Left ventricle myocardium superior (tissue), 1 donor: Measurements from ENCODE around the gene DNMT3L. TPM values are rescaled to one million over a fixed set of nuclear protein-coding genes. Genes with fewer than 3 reads are reported as not detected.
"Not testable (repeated sequence)": the region's sequence is repeated elsewhere in the genome, so short reads cannot be mapped to it uniquely, and the experiment has no call there.

Source experiments
- ATAC-seq: fragments of 200-7000 bp; cut with Tn5 transposase; one replicate; pipeline ENCODE4 v1.9.1; 2020; ENCODE audit warnings: mild to moderate bottlenecking, moderate library complexity
- DNase-seq: peaks from one replicate; pipeline ENCODE4 v3.0.0-alpha.2; 2020
- intact Hi-C: fragments of 100-400 bp; cut with micrococcal nuclease; formaldehyde crosslinking; loops from one replicate; pipeline ENCODE4 v1.11.0; 2022
- long read RNA-seq: library from polyadenylated mRNA; unstranded; transcript quantifications from one replicate; pipeline ENCODE4 v2.0.0, GENCODE V29; 2021
- total RNA-seq: library from RNA; stranded (reverse); fragmentation: NEBNext Ultra II Directional; extraction: Animal tissue kit (Norgen Biotek cat#: 25700); gene quantifications from one replicate; pipeline ENCODE4 v1.2.1, GENCODE V29; 2021
- donor health status: DM: no; HTN: yes; CAD: no; lungs with severe emphysema.

Gene DNMT3L
- not detected for total RNA-seq
- long read RNA-seq, result 0 reads

DNA sequence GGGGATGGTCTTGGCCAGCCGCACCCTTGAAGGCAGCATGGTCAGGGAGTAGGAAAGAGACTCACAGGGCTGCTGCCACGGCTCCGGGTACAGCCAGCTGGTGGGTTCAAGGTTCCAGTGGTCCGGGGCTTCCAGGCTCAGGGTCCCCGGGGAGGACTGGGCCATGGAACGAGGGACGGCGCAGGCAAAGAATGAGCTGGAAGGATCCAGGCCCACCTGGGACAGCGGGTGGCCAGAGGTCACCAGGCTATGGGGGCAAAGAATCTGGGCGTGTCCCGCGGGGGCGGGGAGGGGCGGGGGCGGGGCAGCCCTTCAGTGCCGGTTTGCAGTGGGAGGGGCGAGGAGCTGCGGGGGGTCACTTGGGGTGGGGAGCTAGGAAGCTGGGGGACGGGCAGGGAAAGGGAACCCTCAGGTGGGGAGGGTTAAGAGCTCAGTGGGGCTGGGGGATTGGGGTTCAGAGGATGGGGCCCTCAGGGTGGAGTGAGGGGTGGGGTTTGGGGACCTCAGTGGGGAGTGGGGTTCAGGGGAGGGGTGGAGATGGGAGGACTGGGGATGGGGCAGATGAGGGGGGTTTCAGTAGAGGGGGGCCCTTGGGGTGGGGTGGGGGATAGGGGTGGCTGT, at the start of gene DNMT3L:
TSS of gene DNMT3L (minus strand) at position 223 of the 621 bp plus-strand sequence. CDS start 638 bp downstream, outside the sequence.
- no peak for ATAC-seq
- DNase-seq, result no peak
- intact Hi-C loops, result no loop called here

DNA sequence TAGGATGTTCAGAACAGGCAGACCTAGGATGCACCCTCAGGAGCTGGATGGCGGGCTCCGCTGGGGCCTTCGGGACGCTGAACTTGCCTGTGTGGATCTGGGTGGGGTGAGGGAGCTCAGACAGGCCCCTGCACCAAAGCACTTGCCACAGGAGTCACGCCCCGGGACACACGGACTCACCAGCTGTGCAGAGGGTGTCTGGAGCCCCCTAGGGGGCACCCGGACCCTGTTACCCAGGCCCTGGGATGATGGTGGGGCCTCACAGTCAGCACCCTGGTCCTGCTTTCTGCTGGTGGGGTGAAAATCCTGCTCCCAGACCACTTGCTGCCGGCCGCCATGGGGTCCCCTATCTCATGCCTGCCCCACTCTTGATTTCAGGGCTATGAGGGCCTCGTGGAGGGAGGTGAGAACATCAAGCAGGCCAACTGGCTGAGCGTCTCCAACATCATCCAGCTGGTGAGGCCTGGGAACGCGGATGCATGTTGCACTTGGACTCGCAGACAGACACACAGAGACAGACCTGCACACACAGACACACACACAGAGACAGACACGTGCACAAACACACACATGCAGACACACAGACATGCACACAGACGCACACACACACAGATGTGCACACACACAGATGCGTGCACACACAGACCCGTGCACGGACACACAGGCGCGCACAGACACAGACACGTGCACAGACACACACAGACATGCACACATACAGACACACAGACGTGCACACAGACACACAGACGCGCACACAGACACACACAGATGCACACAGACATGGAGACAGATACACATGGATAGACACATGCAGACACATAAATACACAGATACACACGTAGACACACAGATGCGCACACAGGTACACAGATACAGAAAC, 49.2 kb upstream of the DNMT3L start:
- ATAC-seq, result no peak
- DNase-seq, result no peak
- intact Hi-C loops, result no loop called here

DNA sequence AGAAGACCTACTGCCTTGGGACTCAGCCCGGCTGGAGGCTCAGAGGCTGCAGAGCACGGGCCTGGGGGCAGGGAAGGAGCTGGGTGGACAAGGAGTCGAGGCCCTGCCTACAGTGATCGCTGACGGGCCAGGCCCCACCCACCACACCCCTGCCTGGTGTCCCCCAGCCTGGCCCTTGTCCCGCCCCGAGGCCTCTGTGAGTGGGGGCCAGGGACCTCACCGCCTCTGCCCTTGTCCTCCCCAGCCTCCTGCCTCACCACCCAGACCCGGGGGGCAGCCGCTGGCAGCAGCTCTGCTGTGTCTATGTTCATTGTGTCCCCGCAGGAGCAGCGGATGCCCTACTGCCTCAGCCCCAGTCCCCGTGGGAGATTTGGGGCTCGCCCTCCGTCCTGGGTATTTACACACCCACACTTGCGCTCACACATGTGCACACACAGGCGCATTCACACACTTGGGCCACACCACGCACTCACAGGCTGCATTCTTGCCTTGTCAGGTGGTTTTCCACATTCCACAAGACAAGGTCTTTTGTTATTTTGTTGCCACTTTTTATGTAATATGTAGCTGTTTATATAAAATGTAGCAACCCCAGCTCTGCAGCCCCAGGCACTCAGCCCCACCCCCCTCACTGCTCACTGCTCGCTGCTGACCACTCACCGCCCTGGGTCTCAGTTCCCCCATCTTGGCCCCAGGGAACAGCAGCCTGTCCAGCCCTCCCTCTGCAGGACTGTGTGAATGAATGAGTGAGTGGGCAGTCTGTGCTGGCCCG, 45.4 kb upstream of the DNMT3L start:
- ATAC-seq, result no peak
- DNase-seq, result no peak
- intact Hi-C loops, result no loop called here

GRCh38 chr21:44305691-44306090, 44.0 kb upstream of the DNMT3L start:
- ATAC-seq (no peak), DNase-seq (no peak)
- intact Hi-C loops, result no loop called here

GRCh38 chr21:44304877-44305293, 43.2 kb upstream of the DNMT3L start:
- DNase-seq, result no peak
- intact Hi-C loops, result no loop called here
- ATAC-seq, result peak; percentile 34

- intact Hi-C loops, result no loop called here
- ATAC-seq, result no peak
- no peak for DNase-seq
Observed at GRCh38 chr21:44304011-44304616, 42.4 kb upstream of the DNMT3L start.

DNA sequence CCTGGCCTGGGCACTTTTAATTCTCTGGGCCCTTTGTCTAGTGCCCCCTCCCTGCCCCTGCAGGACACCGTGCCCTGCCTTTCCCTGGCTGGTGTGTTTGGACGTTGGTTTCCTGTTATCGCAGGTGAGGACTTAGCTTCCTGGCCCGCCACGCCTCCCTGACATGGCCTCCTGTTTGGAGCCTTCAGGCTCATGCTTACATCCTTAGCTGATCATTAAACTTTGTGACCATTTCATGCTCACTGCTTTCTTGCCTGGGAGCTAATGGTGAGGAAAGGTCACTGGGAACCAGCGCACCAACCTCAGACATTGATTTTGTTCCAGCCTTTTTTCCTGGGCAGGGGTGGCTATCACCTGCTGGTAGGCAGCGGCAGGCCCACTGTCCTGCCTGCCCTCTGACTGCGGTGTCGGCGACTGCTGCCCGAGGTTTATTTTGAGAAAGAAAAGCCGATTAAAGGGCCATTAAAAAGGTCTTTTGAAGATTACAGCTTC, 41.8 kb upstream of the DNMT3L start:
- ATAC-seq, result no peak
- intact Hi-C loops, result no loop called here
- DNase-seq, result no peak

DNA sequence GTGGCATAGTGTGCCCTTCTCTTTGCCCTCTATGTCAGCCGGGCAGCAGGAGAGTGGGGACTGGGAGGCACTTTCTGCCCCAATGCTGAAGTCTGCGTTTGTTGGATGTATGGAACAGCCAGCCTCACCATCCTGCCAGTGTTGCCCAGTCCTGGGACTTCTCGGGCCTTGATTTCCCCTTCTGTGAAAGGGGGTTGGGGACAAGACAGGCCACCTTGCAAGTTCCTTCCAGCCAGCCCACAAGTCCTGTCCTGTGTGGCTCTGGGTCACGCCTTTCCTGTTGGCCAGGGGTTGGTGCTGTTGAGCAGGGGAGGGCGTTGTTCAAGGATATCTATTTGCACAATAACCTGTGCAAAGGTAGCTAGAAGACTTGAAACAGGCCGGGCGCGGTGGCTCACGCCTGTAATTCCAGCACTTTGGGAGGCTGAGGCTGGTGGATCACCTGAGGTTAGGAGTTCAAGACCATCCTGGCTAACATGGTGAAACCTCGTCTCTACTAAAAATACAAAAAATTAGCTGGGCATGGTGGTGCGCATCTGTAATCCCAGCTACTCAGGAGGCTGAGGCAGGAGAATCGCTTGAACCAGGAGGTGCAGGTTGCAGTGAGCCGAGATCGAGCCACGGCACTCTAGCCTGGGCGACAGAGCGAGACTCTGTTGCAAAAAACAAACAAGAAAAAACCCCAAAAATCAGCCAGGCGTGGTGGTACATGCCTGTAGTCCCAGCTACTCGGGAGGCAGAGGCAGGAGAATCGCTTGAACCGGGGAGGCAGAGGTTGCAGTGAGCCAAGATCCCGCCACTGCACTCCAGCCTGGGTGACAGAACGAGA, 41.1 kb upstream of the DNMT3L start:
- intact Hi-C loops, DNase-seq, ATAC-seq: not testable (repeated sequence)

DNA sequence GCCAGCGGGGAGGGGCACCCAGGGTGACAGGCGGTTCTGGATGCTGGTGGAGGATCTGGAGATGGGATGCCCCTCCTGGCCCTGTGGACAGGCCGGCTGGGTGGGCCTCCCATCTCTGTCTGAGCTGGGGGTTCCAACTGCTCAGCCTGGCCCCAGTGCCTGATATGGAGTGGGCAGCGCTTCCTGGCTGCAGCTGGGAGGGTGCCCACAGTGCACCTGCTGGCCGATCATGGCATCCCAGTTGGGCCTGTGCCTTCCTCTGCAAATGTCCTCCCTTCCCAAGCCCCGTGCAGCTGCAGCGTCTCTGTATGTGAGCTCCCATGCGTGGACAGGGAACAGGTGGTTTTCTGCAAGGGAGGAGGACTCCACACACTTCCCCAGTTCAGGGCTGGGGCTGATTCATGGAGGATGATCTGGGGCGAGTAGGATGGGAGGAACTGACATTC, 40.3 kb upstream of the DNMT3L start:
- intact Hi-C loops, result no loop called here
- no peak for DNase-seq
- no peak for ATAC-seq

- DNase-seq, result no peak
- no peak for ATAC-seq
- intact Hi-C loops, result no loop called here
Observed at GRCh38 chr21:44301141-44301540, 39.4 kb upstream of the DNMT3L start.

GRCh38 chr21:44300262-44300959, 38.7 kb upstream of the DNMT3L start:
- DNase-seq, result peak; percentile 88
- peak; percentile 61 for ATAC-seq
- intact Hi-C loops, result no loop called here

DNA sequence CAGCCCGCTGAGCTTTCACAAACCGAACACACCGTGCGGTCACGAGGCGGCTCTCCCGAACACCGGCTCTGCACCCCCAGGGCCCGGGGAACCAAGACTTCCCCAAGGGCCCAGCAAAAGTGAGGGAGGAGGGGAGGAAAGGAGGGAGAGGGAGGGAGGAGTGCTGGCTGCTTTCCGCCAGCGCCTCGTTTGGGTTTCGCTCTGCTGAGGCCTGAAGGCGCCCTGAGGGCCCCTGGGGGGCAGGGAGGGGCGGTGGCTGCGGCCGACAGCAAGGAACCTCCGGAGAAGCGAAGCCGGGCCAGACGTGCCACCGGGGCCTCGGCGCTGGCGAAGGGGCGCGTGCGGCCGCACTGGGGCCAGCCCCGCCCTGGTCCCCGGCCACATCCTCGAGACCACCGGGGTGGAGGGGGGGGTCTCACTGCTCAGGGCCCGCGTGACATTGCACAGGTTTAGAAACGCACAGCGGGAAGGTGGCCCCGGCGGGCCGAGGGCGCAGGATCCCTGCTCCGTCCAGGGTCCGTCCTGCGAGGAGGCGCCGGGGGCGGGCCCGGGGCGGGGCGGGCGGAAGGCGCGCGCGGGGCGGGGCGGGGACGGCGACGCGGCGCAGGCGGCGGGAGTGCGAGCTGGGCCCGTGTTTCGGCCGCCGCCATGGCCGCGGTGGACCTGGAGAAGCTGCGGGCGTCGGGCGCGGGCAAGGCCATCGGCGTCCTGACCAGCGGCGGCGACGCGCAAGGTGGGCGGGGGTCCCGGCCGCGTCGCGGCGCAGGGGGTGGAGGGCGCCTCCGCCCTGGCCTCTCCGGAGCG, 38.0 kb upstream of the DNMT3L start, which contains the start of gene PFKL:
TSS of gene PFKL (plus strand) at position 596 of the 804 bp plus-strand sequence. CDS start at position 649, 53 bp downstream.
- peak; percentile 68 for ATAC-seq
- peak; percentile 86 for DNase-seq
- intact Hi-C loops, result no loop called here

GRCh38 chr21:44299085-44299457, 37.4 kb upstream of the DNMT3L start:
- ATAC-seq (no peak), DNase-seq (no peak)
- intact Hi-C loops, result no loop called here

- no peak for ATAC-seq
- intact Hi-C loops, result no loop called here
- no peak for DNase-seq
Observed at GRCh38 chr21:44298301-44298700, 36.6 kb upstream of the DNMT3L start.

DNA sequence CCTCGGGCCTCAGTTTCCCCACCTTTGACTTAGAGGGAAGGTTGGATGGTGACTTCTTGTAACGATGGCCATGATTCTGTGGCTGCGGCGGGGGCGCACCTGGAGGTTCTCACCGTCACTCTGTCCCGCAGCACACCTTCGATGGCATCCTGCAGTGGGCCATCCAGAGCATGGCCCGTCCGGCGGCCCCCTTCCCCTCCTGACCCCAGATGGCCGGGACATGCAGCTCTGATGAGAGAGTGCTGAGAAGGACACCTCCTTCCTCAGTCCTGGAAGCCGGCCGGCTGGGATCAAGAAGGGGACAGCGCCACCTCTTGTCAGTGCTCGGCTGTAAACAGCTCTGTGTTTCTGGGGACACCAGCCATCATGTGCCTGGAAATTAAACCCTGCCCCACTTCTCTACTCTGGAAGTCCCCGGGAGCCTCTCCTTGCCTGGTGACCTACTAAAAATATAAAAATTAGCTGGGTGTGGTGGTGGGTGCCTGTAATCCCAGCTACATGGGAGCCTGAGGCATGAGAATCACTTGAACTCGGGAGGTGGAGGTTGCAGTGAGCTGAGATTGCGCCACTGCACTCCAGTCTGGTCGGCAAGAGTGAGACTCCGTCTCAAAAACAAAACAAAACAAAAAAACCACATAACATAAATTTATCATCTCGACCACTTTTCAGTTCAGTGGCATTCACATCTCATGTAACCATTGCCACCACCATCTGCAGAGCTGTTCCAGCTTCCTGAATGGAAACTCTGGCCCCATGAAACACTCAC, 36.0 kb upstream of the DNMT3L start:
- ATAC-seq, result peak; percentile 46
- intact Hi-C loops, result no loop called here

DNA sequence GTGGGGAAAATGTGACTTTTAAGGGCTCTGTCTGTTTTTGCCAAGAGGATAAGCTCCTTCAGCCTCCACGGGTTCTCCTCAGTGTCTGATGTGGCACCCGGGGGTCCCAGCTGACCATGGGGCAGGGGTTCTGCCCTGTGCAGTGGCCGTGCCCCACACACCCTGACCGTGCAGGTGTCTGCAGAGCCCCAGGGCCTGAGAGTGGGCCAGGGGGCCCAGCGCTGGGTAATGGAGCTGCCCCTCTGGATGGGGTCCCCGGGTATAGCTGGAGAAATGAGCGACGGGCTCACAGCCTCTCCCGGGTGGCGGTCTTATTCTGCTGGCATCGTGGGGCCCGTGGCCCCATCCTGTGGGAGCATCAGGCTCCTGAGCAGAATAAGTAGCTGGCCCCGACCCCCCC, 35.2 kb upstream of the DNMT3L start:
- DNase-seq, result no peak
- ATAC-seq, result no peak
- intact Hi-C loops, result no loop called here

More for the DNA sequence above, 36.0 kb upstream of the DNMT3L start:
- peak; percentile 92 for DNase-seq
